ENCODE measurements around the gene RHBDF1. TPM values are rescaled to one million over a fixed set of nuclear protein-coding genes. Genes with fewer than 3 reads are reported as not detected.

The RHBDF1 gene
- total and polyA plus RNA-seq, 4 donors: 1.8 to 6.2 (median 3.5) TPM

DNA sequence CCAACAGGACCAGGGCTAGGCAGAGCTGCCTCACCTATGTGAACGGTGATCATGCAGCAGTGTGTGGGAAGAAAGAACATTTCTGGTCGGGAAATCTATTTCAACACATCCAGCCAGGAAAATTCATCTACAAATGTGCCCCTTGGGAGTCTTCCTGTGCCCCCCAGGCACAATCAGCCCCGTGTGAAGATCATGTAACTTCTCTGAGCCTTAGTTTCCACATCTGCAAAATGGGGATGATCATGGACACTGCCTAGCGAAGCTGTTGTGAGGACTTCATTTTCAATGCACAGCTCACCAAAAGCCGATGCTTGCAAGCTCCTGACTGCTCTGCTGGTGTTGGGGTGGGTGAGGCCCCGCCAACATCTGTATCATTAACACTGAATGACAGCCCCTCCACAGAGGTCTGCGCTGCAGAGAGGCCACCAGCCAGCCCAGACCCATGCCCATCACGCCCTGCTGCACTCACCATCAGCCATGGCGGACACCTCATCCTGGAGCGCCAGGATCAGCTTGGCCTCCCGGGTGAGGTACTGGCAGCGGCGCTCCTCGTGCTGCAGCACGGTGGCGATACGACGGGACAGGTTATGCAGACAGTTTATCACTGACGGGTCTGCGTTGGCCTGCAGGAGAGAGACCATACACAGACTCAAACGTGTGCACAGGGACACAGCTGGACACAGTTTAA, 39.9 kb upstream of the RHBDF1 start:
- Histone ChIP-seq H3K4me1 (ENCODE audit: control insufficient read depth in 4 of 4, insufficient read depth in 4 of 4, low read length in 3 of 4) (no peaks in the 10 kb centered on the region), H3K9ac (ENCODE audit: low read depth in 1 of 2, low read length in 2 of 2) (no peak overlapping the region), H3K4me3 (ENCODE audit: low read depth in 1 of 3, low read length in 3 of 3) (no peak overlapping the region), H3K27ac (ENCODE audit: low read depth in 1 of 2, low read length in 2 of 2) (no peak overlapping the region), H3K36me3 (ENCODE audit: control insufficient read depth in 4 of 4, insufficient read depth in 3 of 4, low read depth in 1 of 4, low read length in 3 of 4) (peaks cover 3 to 27% (median 9%) of the 10 kb centered on the region in 4 donors), H3K27me3 (ENCODE audit: control insufficient read depth in 4 of 4, insufficient read depth in 4 of 4, low read length in 3 of 4) (no peaks in the 10 kb centered on the region), H3K9me3 (ENCODE audit: control insufficient read depth in 4 of 4, low read length in 3 of 4) (no peaks in the 10 kb centered on the region)
- 96% methylated on average over 21 of the region's 21 CpGs for WGBS
- DNase-seq (ENCODE audit: low spot score): no peak
- TF ChIP-seq FOXA1 (IDR thresholded peaks at IDR 0.05) (no peak), NR2F2 (IDR thresholded peaks at IDR 0.05) (no peak), EGR1 (IDR thresholded peaks at IDR 0.05; ENCODE audit: low read depth in 2 of 2) (no peak), CTCF (IDR thresholded peaks at IDR 0.05; ENCODE audit: low read depth, low read length, missing input control) (no peak), ZBTB33 (IDR thresholded peaks at IDR 0.05) (no peak), HNF4A (conservative IDR thresholded peaks at IDR 0.05) (no peak), SP1 (IDR thresholded peaks at IDR 0.05) (no peak)

DNA sequence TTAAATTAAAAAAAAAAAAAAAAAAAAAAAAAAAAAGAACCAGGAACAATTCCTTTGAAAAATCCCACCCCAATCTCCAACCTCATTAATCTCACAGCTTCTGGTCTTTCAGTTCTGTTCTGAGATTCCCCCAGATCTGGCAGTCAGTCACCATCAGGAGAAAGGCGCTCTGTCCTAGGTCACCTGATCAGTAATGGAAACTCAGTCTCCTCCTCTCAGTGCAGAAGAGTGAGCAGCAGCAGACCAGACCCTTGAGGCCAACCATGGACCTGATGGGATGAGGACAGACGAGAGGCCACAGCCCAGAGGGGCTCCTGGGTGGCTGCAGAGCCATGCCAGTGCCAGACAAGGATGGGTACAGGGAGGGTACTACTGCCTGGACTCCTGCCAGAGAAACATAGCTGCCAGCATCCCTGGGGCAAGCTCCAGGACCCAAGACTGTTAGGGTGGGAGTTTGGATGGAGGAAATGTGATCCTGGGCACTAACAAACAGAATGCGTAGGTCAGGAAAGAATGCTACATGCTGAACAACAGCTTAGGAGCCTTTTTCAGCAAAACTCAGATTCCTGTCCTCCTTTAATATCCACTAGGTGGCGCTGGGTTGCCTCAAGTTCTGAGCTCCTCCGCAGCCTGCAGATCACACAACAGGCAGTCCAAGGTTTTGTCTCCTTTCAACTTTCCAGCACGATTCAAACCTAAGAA, 34.3 kb upstream of the RHBDF1 start:
- 35% methylated on average over 6 of the region's 6 CpGs for WGBS
- DNase-seq (ENCODE audit: low spot score): peak; percentile 66
- Histone ChIP-seq H3K27ac (ENCODE audit: low read depth in 1 of 2, low read length in 2 of 2) (no peak overlapping the region), H3K9ac (ENCODE audit: low read depth in 1 of 2, low read length in 2 of 2) (no peak overlapping the region), H3K9me3 (ENCODE audit: control insufficient read depth in 4 of 4, low read length in 3 of 4) (no peaks in the 10 kb centered on the region), H3K36me3 (ENCODE audit: control insufficient read depth in 4 of 4, insufficient read depth in 3 of 4, low read depth in 1 of 4, low read length in 3 of 4) (peaks cover 2 to 12% (median 6%) of the 10 kb centered on the region in 4 donors), H3K4me3 (ENCODE audit: low read depth in 1 of 3, low read length in 3 of 3) (no peak overlapping the region), H3K27me3 (ENCODE audit: control insufficient read depth in 4 of 4, insufficient read depth in 4 of 4, low read length in 3 of 4) (no peaks in the 10 kb centered on the region), H3K4me1 (ENCODE audit: control insufficient read depth in 4 of 4, insufficient read depth in 4 of 4, low read length in 3 of 4) (peaks cover 8 to 19% (median 14%) of the 10 kb centered on the region in 4 donors)
- TF ChIP-seq NR2F2 (IDR thresholded peaks at IDR 0.05) (no peak), FOXA2 (IDR thresholded peaks at IDR 0.05) (no peak), JUND (IDR thresholded peaks at IDR 0.05) (no peak), REST (IDR thresholded peaks at IDR 0.05) (no peak), RAD21 (IDR thresholded peaks at IDR 0.05) (peak; percentile 81 to 90), SP1 (IDR thresholded peaks at IDR 0.05) (no peak), EGR1 (IDR thresholded peaks at IDR 0.05; ENCODE audit: low read depth in 2 of 2) (no peak), CTCF (IDR thresholded peaks at IDR 0.05; ENCODE audit: low read depth, low read length, missing input control) (peak; percentile 86)
- TF ChIP-seq, protein P1, sequence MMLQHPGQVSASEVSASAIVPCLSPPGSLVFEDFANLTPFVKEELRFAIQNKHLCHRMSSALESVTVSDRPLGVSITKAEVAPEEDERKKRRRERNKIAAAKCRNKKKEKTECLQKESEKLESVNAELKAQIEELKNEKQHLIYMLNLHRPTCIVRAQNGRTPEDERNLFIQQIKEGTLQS (IDR thresholded peaks at IDR 0.05): no peak
